ENCODE data around the gene TMEM143.
"Not testable (repeated sequence)": the region's sequence is repeated elsewhere in the genome, so short reads cannot be mapped to it uniquely, and the experiment has no call there.

TMEM143 gene

GRCh38 chr19:48363810-48364597 lies at the start of gene TMEM143, which contains the start of gene SYNGR4:
Gene TMEM143 (minus strand): TSS chr19:48363940. CDS start chr19:48363920, 20 bp downstream.
Gene SYNGR4 (plus strand): TSS chr19:48364367. CDS start chr19:48365843, 1,476 bp downstream.
- DNase-seq: peak; percentile 99 to 100 (median 100)

GRCh38 chr19:48405850-48406249 lies 42.1 kb upstream of the TMEM143 start:
- no peak for DNase-seq

GRCh38 chr19:48405010-48405659 lies 41.4 kb upstream of the TMEM143 start:
- no peak for DNase-seq

- DNase-seq: peak; percentile 6 to 63 (median 36)
Measured at GRCh38 chr19:48403606-48404005, 39.9 kb upstream of the TMEM143 start.

GRCh38 chr19:48401287-48401686 lies 37.5 kb upstream of the TMEM143 start:
- DNase-seq: no peak

GRCh38 chr19:48400018-48400742 lies 36.4 kb upstream of the TMEM143 start:
- peak; percentile 33 to 86 (median 43) for DNase-seq

- peak; percentile 85 to 95 (median 85) for DNase-seq
Measured at GRCh38 chr19:48398375-48399235, 34.9 kb upstream of the TMEM143 start.

GRCh38 chr19:48398102-48398374 lies 34.3 kb upstream of the TMEM143 start:
- DNase-seq: peak in 1 of 3 experiments; percentile 42

GRCh38 chr19:48397263-48398101 lies 33.7 kb upstream of the TMEM143 start:
- DNase-seq: no peak

GRCh38 chr19:48396824-48397176 lies 33.1 kb upstream of the TMEM143 start:
- no peak for DNase-seq

- peak in 1 of 3 experiments; percentile 6 for DNase-seq
Measured at GRCh38 chr19:48396016-48396823, 32.5 kb upstream of the TMEM143 start.

GRCh38 chr19:48395499-48395898 lies 31.8 kb upstream of the TMEM143 start:
- no peak for DNase-seq

- DNase-seq: no peak
Measured at GRCh38 chr19:48395170-48395455, 31.4 kb upstream of the TMEM143 start.

- DNase-seq: peak in 1 of 3 experiments; percentile 22
Measured at GRCh38 chr19:48394331-48395169, 30.8 kb upstream of the TMEM143 start.

GRCh38 chr19:48393559-48394330 lies 30.0 kb upstream of the TMEM143 start, which contains the start of gene GRIN2D:
Gene GRIN2D (plus strand): TSS chr19:48393668. CDS start chr19:48398393, 4,725 bp downstream.
- peak; percentile 27 to 62 (median 54) for DNase-seq

- DNase-seq: peak in 1 of 3 experiments; percentile 36
Measured at GRCh38 chr19:48392860-48393558, 29.3 kb upstream of the TMEM143 start.

GRCh38 chr19:48392006-48392344 lies 28.2 kb upstream of the TMEM143 start:
- DNase-seq: not testable (repeated sequence)

All from NCI-H1417 (cell line).